ENCODE results near the gene STRAP. TPM values are rescaled to one million over a fixed set of nuclear protein-coding genes. Genes with fewer than 3 reads are reported as not detected.

The STRAP gene
- total RNA-seq, 1 experiment from 2014 or later: 210 TPM

- peaks cover 19 to 67% (median 66%) of the 10 kb centered on the region in 3 experiments; a peak in 6 of 7 replicates for H3K36me3 Mint-ChIP-seq (ENCODE audit: insufficient read depth in 1 of 3, low read depth in 3 of 3)
- Histone ChIP-seq H3K79me1 (ENCODE audit: insufficient read depth, low read depth, low read length, poor library complexity, severe bottlenecking) (no peaks in the 10 kb centered on the region), H4K91ac (ENCODE audit: insufficient read length, low read depth, low read length) (no peak overlapping the region), H2BK15ac (ENCODE audit: low read depth, low read length) (no peak overlapping the region), H2BK12ac (ENCODE audit: insufficient read length, low read depth, low read length) (no peak overlapping the region), H3K4me1 (ENCODE audit: insufficient read depth, low read length) (no peaks in the 10 kb centered on the region), H3K23me2 (ENCODE audit: insufficient read length, low read depth, low read length, poor library complexity, severe bottlenecking) (no peaks in the 10 kb centered on the region), H2BK120ac (ENCODE audit: low read depth, low read length, poor library complexity, severe bottlenecking) (no peak overlapping the region), H2AK5ac (ENCODE audit: insufficient read length, low read length) (no peak overlapping the region), H4K20me1 (ENCODE audit: control insufficient read depth, insufficient read depth, insufficient read length) (no peaks in the 10 kb centered on the region), H3K9ac (ENCODE audit: extremely low read depth, insufficient read length, low read length) (no peak overlapping the region), H3K27me3 (ENCODE audit: insufficient read depth, low read length) (no peaks in the 10 kb centered on the region), H3K23ac (ENCODE audit: insufficient read length, low read depth, low read length) (no peak overlapping the region), H3K79me2 (ENCODE audit: insufficient read depth, low read length) (no peaks in the 10 kb centered on the region), H4K8ac (replicated peaks; ENCODE audit: insufficient read length, low read depth, low read length) (no peak overlapping the region), H2AFZ (ENCODE audit: low read length) (no peak overlapping the region), H3K4me2 (ENCODE audit: insufficient read depth, insufficient read length, low read length) (no peak overlapping the region), H2BK20ac (ENCODE audit: low read depth, low read length, poor library complexity, severe bottlenecking) (no peak overlapping the region), H4K5ac (ENCODE audit: insufficient read length, low read depth, low read length) (no peak overlapping the region), H3K4ac (ENCODE audit: low read depth, low read length) (no peak overlapping the region), H3K18ac (ENCODE audit: insufficient read length, low read depth, low read length) (no peak overlapping the region), H3K56ac (ENCODE audit: insufficient read length, low read depth, low read length) (no peak overlapping the region), H3K27ac (ENCODE audit: insufficient read length, low read depth, low read length) (no peak overlapping the region), H3K14ac (ENCODE audit: insufficient read depth, low read length) (no peak overlapping the region), H2BK5ac (ENCODE audit: insufficient read length, low read length) (no peak overlapping the region), H3K9me3 (ENCODE audit: control insufficient read depth, low read depth, low read length) (no peaks in the 10 kb centered on the region), H3T11ph (ENCODE audit: low read length) (no peak overlapping the region)
- no peaks in the 10 kb centered on the region for H3K9me3 Mint-ChIP-seq
- H3K4me3 Mint-ChIP-seq: no peak overlapping the region
- H3K4me1 Mint-ChIP-seq: no peaks in the 10 kb centered on the region
- no peak for TF ChIP-seq CTCF (conservative IDR thresholded peaks at IDR 0.05)
- WGBS (ENCODE audit: extremely low coverage, insufficient read length, low lambda C conversion rate): no CpG with 5 or more reads among the region's 2 CpGs
- no peak for DNase-seq
- no peaks in the 10 kb centered on the region for H3K27me3 Mint-ChIP-seq (ENCODE audit: low read depth)
- H3K27ac Mint-ChIP-seq: no peak overlapping the region
Observed at GRCh38 chr12:15897433-15897832, 15.2 kb downstream of the STRAP start.
